Vagina (tissue), 2 donors: ENCODE results near the gene HAUS5.

ENCODE experiments used
- POLR2A ChIP-seq, 2 donors: fragments of 450-650 bp; IDR thresholded peaks; one replicate each; pipeline ENCODE4 v1.6.1; 2017; ENCODE audit warnings: antibody characterized with exemption in 2 of 2, mild to moderate bottlenecking in 2 of 2, moderate library complexity in 2 of 2
- TF ChIP-seq, protein P1 (sequence below), 3 experiments: fragments of 450-650 bp in 2 of 3; fragments of 200-600 bp in 1 of 3; sonication (generic) in 1 of 3; IDR thresholded peaks; one replicate each; pipeline ENCODE4 v1.5.1; 2017 to 2019; ENCODE audit warnings: antibody characterized with exemption in 3 of 3, mild to moderate bottlenecking in 2 of 3, moderate library complexity in 2 of 3

DNA sequence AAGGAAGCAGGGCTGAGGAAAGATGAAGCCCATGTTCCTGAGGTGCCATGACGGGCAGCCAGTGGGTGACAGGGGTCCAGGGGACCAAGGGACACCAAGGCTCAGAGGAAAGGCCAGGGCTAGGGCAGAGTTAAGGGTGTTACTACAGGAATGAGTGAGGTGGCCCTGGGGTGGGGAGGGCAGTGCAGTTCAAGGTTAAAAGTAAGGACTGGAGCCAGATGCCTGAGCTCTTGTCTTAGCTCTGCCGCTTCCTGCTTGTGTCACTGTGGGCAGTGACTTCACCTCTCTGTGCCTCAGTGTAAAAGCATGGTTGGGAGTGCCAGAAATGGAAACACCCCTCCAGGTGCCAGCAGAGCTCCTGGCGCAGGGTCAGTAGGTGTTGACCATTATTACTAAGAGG is 24.1 kb downstream of the HAUS5 start:
- TF ChIP-seq, protein P1, sequence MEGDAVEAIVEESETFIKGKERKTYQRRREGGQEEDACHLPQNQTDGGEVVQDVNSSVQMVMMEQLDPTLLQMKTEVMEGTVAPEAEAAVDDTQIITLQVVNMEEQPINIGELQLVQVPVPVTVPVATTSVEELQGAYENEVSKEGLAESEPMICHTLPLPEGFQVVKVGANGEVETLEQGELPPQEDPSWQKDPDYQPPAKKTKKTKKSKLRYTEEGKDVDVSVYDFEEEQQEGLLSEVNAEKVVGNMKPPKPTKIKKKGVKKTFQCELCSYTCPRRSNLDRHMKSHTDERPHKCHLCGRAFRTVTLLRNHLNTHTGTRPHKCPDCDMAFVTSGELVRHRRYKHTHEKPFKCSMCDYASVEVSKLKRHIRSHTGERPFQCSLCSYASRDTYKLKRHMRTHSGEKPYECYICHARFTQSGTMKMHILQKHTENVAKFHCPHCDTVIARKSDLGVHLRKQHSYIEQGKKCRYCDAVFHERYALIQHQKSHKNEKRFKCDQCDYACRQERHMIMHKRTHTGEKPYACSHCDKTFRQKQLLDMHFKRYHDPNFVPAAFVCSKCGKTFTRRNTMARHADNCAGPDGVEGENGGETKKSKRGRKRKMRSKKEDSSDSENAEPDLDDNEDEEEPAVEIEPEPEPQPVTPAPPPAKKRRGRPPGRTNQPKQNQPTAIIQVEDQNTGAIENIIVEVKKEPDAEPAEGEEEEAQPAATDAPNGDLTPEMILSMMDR (IDR thresholded peaks at IDR 0.05), result no peak
- no peak for TF ChIP-seq POLR2A (IDR thresholded peaks at IDR 0.05)
